Esophagus (tissue), 2 donors: ENCODE data around the gene CCDC91. TPM values are rescaled to one million over a fixed set of nuclear protein-coding genes. Genes with fewer than 3 reads are reported as not detected.

ENCODE experiments used
- H3K27ac ChIP-seq, 2 donors: one replicate each; pipeline ENCODE4 v1.5.1; 2013; ENCODE audit warnings: low read depth in 2 of 2, mild to moderate bottlenecking in 2 of 2, inconsistent platforms in 1 of 2, low read length in 1 of 2, moderate library complexity in 1 of 2
- H3K27me3 ChIP-seq, 2 donors: one replicate each; pipeline ENCODE4 v1.6.1; 2013; ENCODE audit warnings: low read length in 2 of 2, control low read depth in 1 of 2, mild to moderate bottlenecking in 1 of 2; ENCODE audit not compliant: insufficient read depth in 2 of 2, control insufficient read depth in 1 of 2
- H3K36me3 ChIP-seq, 2 donors: one replicate each; pipeline ENCODE4 v1.6.1; 2013; ENCODE audit warnings: low read length in 1 of 2; ENCODE audit not compliant: control insufficient read depth in 2 of 2, insufficient read depth in 2 of 2
- H3K4me1 ChIP-seq, 2 donors: one replicate each; pipeline ENCODE4 v1.6.1; 2013; ENCODE audit warnings: low read length in 1 of 2; ENCODE audit not compliant: control insufficient read depth in 2 of 2, insufficient read depth in 2 of 2
- H3K4me3 ChIP-seq, 2 donors: one replicate each; pipeline ENCODE4 v1.5.1; 2013; ENCODE audit warnings: low read length in 2 of 2, mild to moderate bottlenecking in 2 of 2, low read depth in 1 of 2, moderate library complexity in 1 of 2
- H3K9me3 ChIP-seq, 2 donors: one replicate each; pipeline ENCODE4 v1.6.1; 2013; ENCODE audit warnings: mild to moderate bottlenecking in 2 of 2, low read depth in 1 of 2, low read length in 1 of 2, moderate library complexity in 1 of 2; ENCODE audit not compliant: control insufficient read depth in 2 of 2, insufficient read depth in 1 of 2
- WGBS, 2 donors: extraction: QIAGEN DNeasy Blood & Tissue Kit; methylation state at CpG; one replicate each; pipeline ENCODE4 v1.1.7; 2013; 5-methylcytosine and 5-hydroxymethylcytosine counted together
- polyA plus RNA-seq, 2 donors: library from polyadenylated mRNA; stranded (reverse); fragments of 200-250 nt; gene quantifications; one replicate each; pipeline ENCODE4 v1.2.3, GENCODE V29; 2013
- donor health status: healthy with polysubstance abuse.
- donor health status: Bipolar disorder and iron deficiency.

CCDC91 gene
- polyA plus RNA-seq, 2 donors: 10.6 to 11.8 TPM

- no peaks in the 10 kb centered on the region for H3K36me3 ChIP-seq
- no peaks in the 10 kb centered on the region for H3K27me3 ChIP-seq
- 88 to 95% methylated on average over 3 of the region's 3 CpGs for WGBS, 2 donors
- no peak overlapping the region for H3K27ac ChIP-seq
- no peaks in the 10 kb centered on the region for H3K9me3 ChIP-seq
- no peaks in the 10 kb centered on the region for H3K4me1 ChIP-seq
- H3K4me3 ChIP-seq: no peak overlapping the region
These were observed 49.7 kb downstream of the CCDC91 start for GRCh38 chr12:28239918-28240317.

DNA sequence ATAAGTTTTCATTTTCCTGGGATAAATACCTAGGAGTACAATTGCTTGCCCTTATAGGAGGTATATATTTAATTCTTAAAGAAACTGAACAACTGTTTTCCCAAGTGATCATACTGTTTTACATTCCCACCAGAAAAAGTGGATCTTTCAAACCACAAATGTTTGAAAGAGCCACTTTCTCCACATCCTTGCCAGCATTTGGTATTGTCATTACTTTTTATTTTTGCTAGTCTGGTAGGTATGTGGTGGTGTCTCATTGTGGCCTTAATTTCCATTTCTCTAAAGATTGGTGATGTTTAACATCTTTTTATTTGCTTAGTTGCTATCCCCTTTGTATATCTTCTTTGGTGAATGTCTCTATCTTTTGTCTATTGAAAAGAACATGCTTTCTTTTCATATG, 50.6 kb downstream of the CCDC91 start:
- H3K36me3 ChIP-seq: no peaks in the 10 kb centered on the region
- no peaks in the 10 kb centered on the region for H3K9me3 ChIP-seq
- H3K4me3 ChIP-seq: no peak overlapping the region
- no peaks in the 10 kb centered on the region for H3K4me1 ChIP-seq
- H3K27me3 ChIP-seq: no peaks in the 10 kb centered on the region
- H3K27ac ChIP-seq: no peak overlapping the region

DNA sequence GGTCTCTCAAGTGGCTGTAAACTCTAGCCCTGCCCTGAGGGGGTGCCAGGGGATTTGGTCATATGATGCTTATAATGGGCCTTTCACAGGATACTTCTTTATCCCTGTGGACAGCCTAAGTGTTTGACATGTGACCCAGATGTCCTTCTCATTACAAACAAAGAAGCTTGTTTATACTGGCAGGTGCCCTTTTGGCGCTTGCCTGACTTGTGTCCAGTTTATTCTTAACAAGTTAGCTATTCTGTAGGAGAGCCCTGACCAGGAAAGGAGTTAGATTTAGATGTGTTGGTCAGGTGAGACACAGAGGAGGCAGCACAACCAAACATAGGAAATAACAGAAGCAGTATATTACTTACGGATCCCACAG, 51.9 kb downstream of the CCDC91 start:
- whole genome bisulfite sequencing, 2 donors: 87 to 93% methylated on average over 2 of the region's 2 CpGs
- H3K9me3 ChIP-seq: no peaks in the 10 kb centered on the region
- no peaks in the 10 kb centered on the region for H3K36me3 ChIP-seq
- no peaks in the 10 kb centered on the region for H3K4me1 ChIP-seq
- H3K27me3 ChIP-seq: no peaks in the 10 kb centered on the region
- no peak overlapping the region for H3K4me3 ChIP-seq
- no peak overlapping the region for H3K27ac ChIP-seq

DNA sequence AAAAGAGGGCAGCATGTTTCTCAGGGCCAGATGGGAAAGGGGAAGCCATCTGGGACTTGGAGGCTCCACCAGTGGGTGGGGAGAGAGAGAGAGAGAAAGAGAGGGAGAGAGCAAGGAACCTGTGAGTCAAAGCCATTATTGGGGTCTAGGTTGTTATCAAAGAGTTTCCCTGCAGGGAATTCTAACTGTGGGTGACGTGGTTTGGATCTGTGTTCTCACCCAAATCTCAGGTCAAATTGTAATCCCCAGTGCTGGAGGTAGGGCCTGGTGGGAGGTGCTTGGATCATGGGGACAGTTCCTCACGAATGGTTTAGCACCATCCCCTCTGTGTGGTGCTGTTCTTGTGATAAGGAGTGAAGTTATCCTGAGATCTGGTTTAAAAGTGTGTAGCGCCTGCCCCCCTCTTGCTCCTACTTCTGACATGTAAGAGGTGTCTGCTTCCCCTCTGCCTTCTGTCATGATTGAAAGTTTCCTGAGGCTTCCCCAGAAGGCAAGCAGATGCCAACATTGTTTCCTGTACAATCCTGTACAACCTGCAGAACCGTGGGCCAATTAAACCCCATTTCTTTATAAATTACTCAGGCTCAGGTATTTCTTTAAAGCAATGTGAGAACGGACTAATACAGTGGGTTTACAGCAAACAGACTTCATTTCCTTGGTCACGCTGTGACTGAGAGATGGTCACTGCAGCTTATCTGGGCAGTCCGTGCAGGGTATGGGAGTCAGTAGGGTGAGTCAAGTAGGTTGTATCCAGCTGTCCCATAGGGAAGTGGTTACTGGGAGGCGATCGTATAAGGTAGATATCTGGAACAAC, 52.4 kb downstream of the CCDC91 start:
- 86 to 89% methylated on average over 9 of the region's 9 CpGs for WGBS, 2 donors
- no peak overlapping the region for H3K27ac ChIP-seq

GRCh38 chr12:28243310-28243633, 53.0 kb downstream of the CCDC91 start:
- H3K27me3 ChIP-seq: no peaks in the 10 kb centered on the region
- no peaks in the 10 kb centered on the region for H3K4me1 ChIP-seq
- WGBS, 2 donors: 87 to 90% methylated on average over 2 of the region's 2 CpGs
- H3K36me3 ChIP-seq: no peaks in the 10 kb centered on the region
- no peak overlapping the region for H3K4me3 ChIP-seq
- no peaks in the 10 kb centered on the region for H3K9me3 ChIP-seq
- no peak overlapping the region for H3K27ac ChIP-seq

More for the DNA sequence above, 52.4 kb downstream of the CCDC91 start:
- Histone ChIP-seq H3K9me3 (no peaks in the 10 kb centered on the region), H3K36me3 (no peaks in the 10 kb centered on the region), H3K4me3 (no peak overlapping the region), H3K4me1 (no peaks in the 10 kb centered on the region), H3K27me3 (no peaks in the 10 kb centered on the region)

DNA sequence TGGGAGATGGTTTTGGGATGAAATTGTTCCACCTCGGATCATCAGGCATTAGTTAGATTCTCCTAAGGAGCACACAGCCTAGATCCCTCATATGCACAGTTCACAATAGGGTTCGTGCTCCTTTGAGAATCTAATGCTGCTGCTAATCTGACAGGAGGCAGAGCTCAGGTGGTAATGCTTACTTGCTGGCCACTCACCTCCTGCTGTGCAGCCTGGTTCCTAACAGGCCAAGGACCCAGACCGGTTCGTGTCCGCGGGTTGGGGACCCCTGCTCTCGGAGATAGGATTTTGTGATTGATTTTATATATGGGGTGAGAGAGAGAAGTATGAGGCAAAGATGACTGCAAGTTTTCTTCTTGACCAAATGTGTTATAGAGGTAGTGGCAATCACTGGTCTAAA, 57.5 kb downstream of the CCDC91 start:
- WGBS, 2 donors: 88 to 90% methylated on average over 7 of the region's 7 CpGs
- Histone ChIP-seq H3K9me3 (no peaks in the 10 kb centered on the region), H3K4me1 (no peaks in the 10 kb centered on the region), H3K4me3 (no peak overlapping the region), H3K27me3 (no peaks in the 10 kb centered on the region), H3K27ac (no peak overlapping the region), H3K36me3 (no peaks in the 10 kb centered on the region)

DNA sequence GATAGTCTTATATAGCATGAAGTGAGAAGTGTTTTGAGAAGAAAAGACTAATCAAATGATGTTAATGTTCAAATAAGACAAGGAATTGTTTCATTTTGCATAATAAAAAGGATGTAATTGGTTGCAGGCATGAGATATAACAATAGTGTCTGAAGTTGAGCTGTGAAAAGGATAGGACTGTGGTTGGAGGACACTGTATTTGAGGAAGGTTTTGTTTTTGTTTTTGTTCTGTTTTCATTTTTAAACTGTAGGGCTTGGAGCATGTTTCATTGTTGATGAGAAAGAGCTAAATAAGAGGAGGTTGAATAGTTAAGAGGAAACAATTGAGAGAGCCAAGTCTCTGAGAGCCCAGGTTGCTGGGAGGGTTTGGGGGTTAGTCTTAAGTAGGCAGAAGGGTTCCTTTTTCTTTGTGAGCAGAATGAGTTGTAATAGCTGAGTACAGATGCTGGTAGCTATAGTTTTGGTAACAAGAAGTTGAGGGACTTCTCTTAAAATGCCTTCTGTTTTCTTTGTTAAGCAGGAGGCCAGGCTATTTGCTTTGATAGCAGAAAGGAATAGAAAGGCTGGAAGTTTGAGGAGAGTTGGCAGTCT, 58.4 kb downstream of the CCDC91 start:
- Histone ChIP-seq H3K27ac (no peak overlapping the region), H3K4me1 (no peaks in the 10 kb centered on the region)

DNA sequence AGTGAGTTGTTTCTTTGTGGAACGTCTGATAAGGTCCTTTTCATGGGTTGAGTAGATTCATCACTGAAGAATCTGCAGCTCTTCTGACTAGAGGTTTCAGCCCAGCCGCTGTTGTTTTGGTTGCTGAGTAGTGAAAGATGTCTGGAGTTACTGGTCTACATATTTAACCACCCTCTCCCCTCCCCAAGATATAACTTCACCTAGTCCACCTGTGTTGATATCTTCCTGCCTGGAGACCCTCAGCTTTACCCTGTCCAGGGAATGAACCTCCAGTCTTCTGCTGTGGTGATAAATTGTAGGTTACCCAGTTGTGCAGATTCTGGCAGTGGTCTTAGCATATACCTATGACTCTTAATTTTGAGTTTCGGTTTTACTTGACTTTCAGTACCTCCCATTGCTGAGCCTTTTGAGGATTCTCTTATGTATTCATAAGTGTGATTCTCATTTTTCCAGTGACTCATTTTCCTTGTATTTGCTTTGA, 62.9 kb downstream of the CCDC91 start:
- WGBS, 2 donors: 75 to 83% methylated on average over 3 of the region's 3 CpGs
- H3K27ac ChIP-seq: no peak overlapping the region
- H3K4me1 ChIP-seq: no peaks in the 10 kb centered on the region
- H3K27me3 ChIP-seq: no peaks in the 10 kb centered on the region
- H3K9me3 ChIP-seq: no peaks in the 10 kb centered on the region
- H3K4me3 ChIP-seq: no peak overlapping the region
- H3K36me3 ChIP-seq: no peaks in the 10 kb centered on the region

More for the DNA sequence above, 58.4 kb downstream of the CCDC91 start:
- H3K27me3 ChIP-seq: no peaks in the 10 kb centered on the region
- H3K9me3 ChIP-seq: no peaks in the 10 kb centered on the region
- no peaks in the 10 kb centered on the region for H3K36me3 ChIP-seq
- no peak overlapping the region for H3K4me3 ChIP-seq

DNA sequence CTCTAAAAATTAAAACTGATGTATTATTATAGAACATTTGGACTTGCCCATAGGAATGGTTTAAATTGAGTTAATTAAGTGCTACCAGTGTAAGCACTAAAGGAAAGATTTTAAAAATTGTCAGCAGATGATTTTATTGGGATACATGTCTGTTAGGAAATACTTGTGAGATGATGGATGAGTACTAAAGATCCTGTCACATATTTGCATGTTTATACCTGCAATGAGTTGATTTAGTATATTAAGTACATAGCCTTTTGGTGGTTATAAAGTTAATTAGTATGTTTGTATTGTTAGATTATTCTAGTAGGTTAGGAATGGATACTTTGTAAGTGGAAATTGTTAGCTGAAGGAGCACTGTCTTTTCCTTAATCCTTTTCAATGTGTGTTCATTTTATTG, 67.2 kb downstream of the CCDC91 start:
- Histone ChIP-seq H3K36me3 (no peaks in the 10 kb centered on the region), H3K9me3 (no peaks in the 10 kb centered on the region), H3K4me1 (no peaks in the 10 kb centered on the region), H3K4me3 (no peak overlapping the region), H3K27me3 (no peaks in the 10 kb centered on the region), H3K27ac (no peak overlapping the region)

GRCh38 chr12:28258998-28259397, 68.7 kb downstream of the CCDC91 start:
- Histone ChIP-seq H3K4me1 (no peaks in the 10 kb centered on the region), H3K9me3 (no peaks in the 10 kb centered on the region), H3K4me3 (no peak overlapping the region), H3K27ac (no peak overlapping the region), H3K27me3 (no peaks in the 10 kb centered on the region), H3K36me3 (no peaks in the 10 kb centered on the region)
- WGBS, 2 donors: 97 to 98% methylated on average over 1 of the region's 1 CpG
